HG03439 (cell line): ENCODE results near the gene PURB.
A peak's percentile ranks its signal among the peaks of the same experiment; 100 is the strongest.
"Not testable (repeated sequence)": the region's sequence is repeated elsewhere in the genome, so short reads cannot be mapped to it uniquely, and the experiment has no call there.

Source experiments
- ATAC-seq: cut with Tn5 transposase; IDR thresholded peaks from one replicate; pipeline ENCODE4 v1.9.1; 2021; ENCODE audit warnings: mild to moderate bottlenecking, moderate library complexity; ENCODE audit not compliant: unreplicated experiment

Gene PURB

GRCh38 chr7:44854644-44855364, 30.5 kb downstream of the PURB start:
- ATAC-seq: no peak

- ATAC-seq: no peak
Observed at GRCh38 chr7:44853391-44853790, 31.9 kb downstream of the PURB start.

- no peak for ATAC-seq
Observed at GRCh38 chr7:44852590-44852989, 32.7 kb downstream of the PURB start.

- no peak for ATAC-seq
Observed at GRCh38 chr7:44849885-44850544, 35.3 kb downstream of the PURB start.

GRCh38 chr7:44849259-44849884, 36.0 kb downstream of the PURB start:
- no peak for ATAC-seq

GRCh38 chr7:44847920-44848634, 37.3 kb downstream of the PURB start, which contains the start of gene H2AZ2:
TSS of gene H2AZ2 (minus strand) at chr7:44848087. CDS start at chr7:44847971, 116 bp downstream.
- peak; percentile 88 for ATAC-seq

- ATAC-seq: peak; percentile 71
Observed at GRCh38 chr7:44847509-44847919, 37.8 kb downstream of the PURB start.

GRCh38 chr7:44846816-44847508, 38.4 kb downstream of the PURB start:
- ATAC-seq: no peak

GRCh38 chr7:44846390-44846789, 38.9 kb downstream of the PURB start:
- ATAC-seq: not testable (repeated sequence)

- ATAC-seq: no peak
Observed at GRCh38 chr7:44845451-44845850, 39.9 kb downstream of the PURB start.

- not testable (repeated sequence) for ATAC-seq
Observed at GRCh38 chr7:44843440-44843839, 41.9 kb downstream of the PURB start.

GRCh38 chr7:44842675-44843074, 42.7 kb downstream of the PURB start:
- ATAC-seq: not testable (repeated sequence)

GRCh38 chr7:44838751-44839150, 46.6 kb downstream of the PURB start:
- ATAC-seq: no peak

- no peak for ATAC-seq
Observed at GRCh38 chr7:44827567-44827966, 57.8 kb downstream of the PURB start.
